A673 (cell line): ENCODE results near the gene RBSN.

Source experiments
- EZH2 ChIP-seq: fragments of 200-600 bp; sonication (generic); IDR thresholded peaks from 2 replicates; pipeline ENCODE4 v1.6.1; 2017; ENCODE audit warnings: borderline replicate concordance, low read depth, mild to moderate bottlenecking, mixed read lengths, antibody characterized with exemption, low read length; ENCODE audit not compliant: poor library complexity, severe bottlenecking
- TF ChIP-seq, protein P1 (sequence below): fragments of 300-800, 200-600 bp; sonication (generic); conservative IDR thresholded peaks from 2 replicates; pipeline ENCODE4 v1.5.1; 2017; ENCODE audit warnings: low read depth, mild to moderate bottlenecking, antibody characterized with exemption, low read length, moderate library complexity, mixed read lengths

- TF ChIP-seq, protein P1, sequence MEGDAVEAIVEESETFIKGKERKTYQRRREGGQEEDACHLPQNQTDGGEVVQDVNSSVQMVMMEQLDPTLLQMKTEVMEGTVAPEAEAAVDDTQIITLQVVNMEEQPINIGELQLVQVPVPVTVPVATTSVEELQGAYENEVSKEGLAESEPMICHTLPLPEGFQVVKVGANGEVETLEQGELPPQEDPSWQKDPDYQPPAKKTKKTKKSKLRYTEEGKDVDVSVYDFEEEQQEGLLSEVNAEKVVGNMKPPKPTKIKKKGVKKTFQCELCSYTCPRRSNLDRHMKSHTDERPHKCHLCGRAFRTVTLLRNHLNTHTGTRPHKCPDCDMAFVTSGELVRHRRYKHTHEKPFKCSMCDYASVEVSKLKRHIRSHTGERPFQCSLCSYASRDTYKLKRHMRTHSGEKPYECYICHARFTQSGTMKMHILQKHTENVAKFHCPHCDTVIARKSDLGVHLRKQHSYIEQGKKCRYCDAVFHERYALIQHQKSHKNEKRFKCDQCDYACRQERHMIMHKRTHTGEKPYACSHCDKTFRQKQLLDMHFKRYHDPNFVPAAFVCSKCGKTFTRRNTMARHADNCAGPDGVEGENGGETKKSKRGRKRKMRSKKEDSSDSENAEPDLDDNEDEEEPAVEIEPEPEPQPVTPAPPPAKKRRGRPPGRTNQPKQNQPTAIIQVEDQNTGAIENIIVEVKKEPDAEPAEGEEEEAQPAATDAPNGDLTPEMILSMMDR, result no peak
- no peak for TF ChIP-seq EZH2
Observed at GRCh38 chr3:15099364-15100098, 583 bp upstream of the RBSN start.
